CD4-positive, CD25-positive, alpha-beta regulatory T cell (primary cell): ENCODE measurements around the gene PPP1CA. TPM values are rescaled to one million over a fixed set of nuclear protein-coding genes. Genes with fewer than 3 reads are reported as not detected.

Experiments used
- ATAC-seq, 2 donors: fragments of 150-1000 bp; cut with Tn5 transposase; one replicate each; pipeline ENCODE4 v1.10.0; 2021; ENCODE audit warnings: low read depth in 2 of 2, moderate number of reproducible peaks in 2 of 2, moderate library complexity in 1 of 2
- DNase-seq, 3 donors: peaks; one replicate each; pipeline versions ENCODE4 v3.0.0 to v3.0.0-alpha.2; 2012 to 2022; ENCODE audit warnings: mixed read lengths in 1 of 3
- H3K27ac ChIP-seq: one replicate; pipeline ENCODE4 v1.7.0; 2013; ENCODE audit warnings: mild to moderate bottlenecking, low read length; ENCODE audit not compliant: insufficient read depth, poor library complexity, severe bottlenecking
- H3K27me3 ChIP-seq: one replicate; pipeline ENCODE4 v1.7.0; 2013; ENCODE audit warnings: low read length; ENCODE audit not compliant: control insufficient read depth, insufficient read depth
- H3K36me3 ChIP-seq: one replicate; pipeline ENCODE4 v1.7.0; 2013; ENCODE audit warnings: mild to moderate bottlenecking, low read length, moderate library complexity; ENCODE audit not compliant: control insufficient read depth, insufficient read depth
- H3K4me1 ChIP-seq: 2 replicates; pipeline ENCODE4 v1.7.0; 2013; ENCODE audit warnings: mild to moderate bottlenecking, low read length; ENCODE audit not compliant: insufficient read depth, control insufficient read depth, poor library complexity, severe bottlenecking
- H3K4me3 ChIP-seq: one replicate; pipeline ENCODE4 v1.7.0; 2013; ENCODE audit warnings: low read depth, mild to moderate bottlenecking, low read length, moderate library complexity
- H3K9me3 ChIP-seq, 2 experiments: 1 replicate in 1 of 2; 2 replicates in 1 of 2; pipeline ENCODE4 v1.7.0; 2013; ENCODE audit warnings: low read length in 2 of 2, mild to moderate bottlenecking in 1 of 2, moderate library complexity in 1 of 2; ENCODE audit not compliant: control insufficient read depth in 2 of 2
- H3K27ac Mint-ChIP-seq, 3 donors: one replicate each; pipeline ENCODE4 v1.8.0; 2020 to 2022; ENCODE audit warnings: mild to moderate bottlenecking in 3 of 3, mixed read lengths in 3 of 3, moderate library complexity in 2 of 3
- H3K27me3 Mint-ChIP-seq: one replicate; pipeline ENCODE4 v1.8.0; 2022; ENCODE audit warnings: mild to moderate bottlenecking, mixed read lengths
- H3K36me3 Mint-ChIP-seq: one replicate; pipeline ENCODE4 v1.8.0; 2020; ENCODE audit warnings: mixed read lengths
- H3K4me1 Mint-ChIP-seq, 4 donors: one replicate each; pipeline ENCODE4 v1.8.0; 2020 to 2022; ENCODE audit warnings: mixed read lengths in 4 of 4, mild to moderate bottlenecking in 1 of 4
- H3K4me3 Mint-ChIP-seq, 4 donors: one replicate each; pipeline ENCODE4 v1.8.0; 2020 to 2022; ENCODE audit warnings: mild to moderate bottlenecking in 4 of 4, mixed read lengths in 4 of 4, moderate library complexity in 3 of 4
- H3K9me3 Mint-ChIP-seq, 7 donors: one replicate each; pipeline ENCODE4 v1.8.0; 2020 to 2022; ENCODE audit warnings: mixed read lengths in 7 of 7, mild to moderate bottlenecking in 3 of 7, moderate library complexity in 2 of 7
- polyA plus RNA-seq, 4 donors: library from polyadenylated mRNA; unstranded; fragments of 300-500 nt; fragmentation: Illumina TruSeq; gene quantifications; one replicate each; pipeline ENCODE4 v1.2.3, GENCODE V29; 2021
- total RNA-seq: library from RNA; stranded (reverse); gene quantifications from one replicate; pipeline ENCODE4 v1.2.3, GENCODE V29; 2022

PPP1CA gene
- total and polyA plus RNA-seq, 5 donors from 2014 or later, result 160 to 762 (median 557) TPM

- Mint-ChIP-seq H3K27me3 (no peaks in the 10 kb centered on the region), H3K36me3 (peaks cover 15% of the 10 kb centered on the region), H3K4me3 (peak overlapping the region in 3 of 4 donors; percentile 36 to 97 (median 43)), H3K9me3 (no peaks in the 10 kb centered on the region), H3K4me1 (peaks cover 18 to 90% (median 48%) of the 10 kb centered on the region in 4 donors), H3K27ac (peak overlapping the region in 2 of 3 donors; percentile 92 to 95)
- Histone ChIP-seq H3K27ac (peak overlapping the region; percentile 57), H3K36me3 (peaks cover 12% of the 10 kb centered on the region), H3K27me3 (no peaks in the 10 kb centered on the region), H3K9me3 (no peaks in the 10 kb centered on the region), H3K4me3 (no peak overlapping the region), H3K4me1 (peaks cover 93% of the 10 kb centered on the region)
- no peak for DNase-seq
- no peak for ATAC-seq
These were observed 10.1 kb upstream of the PPP1CA start for GRCh38 chr11:67411785-67412152.

GRCh38 chr11:67410984-67411784 is 9.5 kb upstream of the PPP1CA start:
- no peaks in the 10 kb centered on the region for H3K9me3 Mint-ChIP-seq
- no peaks in the 10 kb centered on the region for H3K27me3 Mint-ChIP-seq
- peaks cover 15 to 88% (median 46%) of the 10 kb centered on the region in 4 donors for H3K4me1 Mint-ChIP-seq
- Histone ChIP-seq H3K4me3 (no peak overlapping the region), H3K27ac (peak overlapping the region; percentile 57), H3K4me1 (peaks cover 93% of the 10 kb centered on the region), H3K9me3 (no peaks in the 10 kb centered on the region), H3K36me3 (peaks cover 15% of the 10 kb centered on the region), H3K27me3 (no peaks in the 10 kb centered on the region)
- H3K4me3 Mint-ChIP-seq, result peak overlapping the region; percentile 55 to 99 (median 94)
- peak overlapping the region; percentile 25 to 95 (median 92) for H3K27ac Mint-ChIP-seq
- ATAC-seq (no peak), DNase-seq (no peak)
- peaks cover 15% of the 10 kb centered on the region for H3K36me3 Mint-ChIP-seq

DNA sequence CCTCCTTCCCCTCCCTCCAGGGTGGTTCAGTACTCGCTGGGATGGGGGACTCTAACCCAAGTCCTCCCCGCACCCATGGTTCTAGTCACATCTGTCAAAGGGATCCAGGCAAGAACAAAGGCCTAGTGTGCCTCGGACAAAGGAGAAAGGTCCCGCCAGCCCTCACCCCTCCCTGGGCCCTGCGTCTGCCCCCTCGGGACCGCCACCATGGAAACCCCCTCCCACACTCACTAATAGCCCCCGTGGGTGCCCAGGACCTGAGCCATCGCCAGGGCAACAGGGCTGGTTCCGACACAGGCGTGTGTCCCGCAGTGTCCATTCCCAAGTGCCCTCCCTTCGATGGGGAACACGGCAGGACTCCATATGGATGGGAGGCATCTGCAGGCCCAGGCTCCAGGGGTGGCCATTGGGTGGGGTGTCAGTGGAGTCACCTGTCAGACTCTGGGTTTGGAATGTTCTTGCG is 8.7 kb upstream of the PPP1CA start:
- Mint-ChIP-seq H3K27me3 (no peaks in the 10 kb centered on the region), H3K4me1 (peaks cover 15 to 93% (median 46%) of the 10 kb centered on the region in 4 donors), H3K27ac (peak overlapping the region; percentile 94 to 99 (median 95))

GRCh38 chr11:67409781-67410368 is 8.2 kb upstream of the PPP1CA start:
- Mint-ChIP-seq H3K36me3 (peaks cover 20% of the 10 kb centered on the region), H3K4me1 (peaks cover 15 to 93% (median 45%) of the 10 kb centered on the region in 4 donors), H3K4me3 (peak overlapping the region; percentile 89 to 99 (median 94)), H3K27me3 (no peaks in the 10 kb centered on the region), H3K9me3 (no peaks in the 10 kb centered on the region), H3K27ac (peak overlapping the region; percentile 94 to 99 (median 95))
- H3K4me1 ChIP-seq, result peaks cover 96% of the 10 kb centered on the region
- DNase-seq, result no peak
- no peaks in the 10 kb centered on the region for H3K27me3 ChIP-seq
- H3K36me3 ChIP-seq, result peaks cover 20% of the 10 kb centered on the region
- H3K9me3 ChIP-seq, result no peaks in the 10 kb centered on the region
- peak overlapping the region; percentile 57 for H3K4me3 ChIP-seq
- ATAC-seq, result no peak
- peak overlapping the region; percentile 87 for H3K27ac ChIP-seq

More for the DNA sequence above, 8.7 kb upstream of the PPP1CA start:
- no peak for ATAC-seq
- H3K4me3 ChIP-seq, result no peak overlapping the region
- Mint-ChIP-seq H3K9me3 (no peaks in the 10 kb centered on the region), H3K4me3 (peak overlapping the region; percentile 89 to 99 (median 94)), H3K36me3 (peaks cover 16% of the 10 kb centered on the region)
- DNase-seq, result no peak
- H3K4me1 ChIP-seq, result peaks cover 96% of the 10 kb centered on the region
- no peaks in the 10 kb centered on the region for H3K27me3 ChIP-seq
- no peaks in the 10 kb centered on the region for H3K9me3 ChIP-seq
- peak overlapping the region; percentile 87 for H3K27ac ChIP-seq
- H3K36me3 ChIP-seq, result peaks cover 20% of the 10 kb centered on the region

DNA sequence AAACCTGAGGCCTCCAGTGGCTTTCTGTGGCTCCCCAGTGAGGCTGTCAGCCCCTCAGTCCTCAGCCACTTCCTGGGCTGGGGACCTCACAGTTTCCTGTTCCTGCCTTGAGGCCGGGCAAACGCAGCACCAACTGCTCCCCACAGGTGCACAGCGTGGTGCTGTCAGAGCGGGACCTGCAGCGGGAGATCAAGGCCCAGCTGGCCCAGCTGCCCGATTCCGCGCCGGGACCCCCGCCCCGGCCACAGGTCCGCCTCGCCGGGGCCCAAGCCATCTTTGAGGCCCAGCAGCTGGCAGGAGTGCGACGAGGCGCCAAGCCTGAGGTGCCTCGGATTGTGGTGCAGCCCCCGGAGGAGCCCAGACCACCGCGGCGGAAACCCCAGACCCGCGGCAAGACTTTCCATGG is 7.6 kb upstream of the PPP1CA start:
- Mint-ChIP-seq H3K4me1 (peaks cover 15 to 92% (median 47%) of the 10 kb centered on the region in 4 donors), H3K27ac (peak overlapping the region; percentile 89 to 99 (median 95)), H3K27me3 (no peaks in the 10 kb centered on the region), H3K4me3 (peak overlapping the region; percentile 89 to 99 (median 96)), H3K36me3 (peaks cover 23% of the 10 kb centered on the region), H3K9me3 (no peaks in the 10 kb centered on the region)
- DNase-seq (peak; percentile 57 to 94 (median 84)), ATAC-seq (peak; percentile 84 to 86)
- Histone ChIP-seq H3K4me1 (peaks cover 93% of the 10 kb centered on the region), H3K4me3 (peak overlapping the region; percentile 57), H3K27me3 (no peaks in the 10 kb centered on the region), H3K36me3 (peaks cover 20% of the 10 kb centered on the region), H3K9me3 (no peaks in the 10 kb centered on the region), H3K27ac (peak overlapping the region; percentile 87)

- ATAC-seq (peak in 1 of 2 donors; percentile 2), DNase-seq (peak in 1 of 3 donors; percentile 50)
- Mint-ChIP-seq H3K27ac (peak overlapping the region; percentile 89 to 99 (median 95)), H3K36me3 (peaks cover 23% of the 10 kb centered on the region), H3K4me1 (peaks cover 15 to 89% (median 47%) of the 10 kb centered on the region in 4 donors), H3K27me3 (peaks cover 1% of the 10 kb centered on the region), H3K9me3 (no peaks in the 10 kb centered on the region), H3K4me3 (peak overlapping the region; percentile 88 to 99 (median 96))
- peak overlapping the region; percentile 87 for H3K27ac ChIP-seq
- peak overlapping the region; percentile 76 for H3K4me3 ChIP-seq
- peaks cover 93% of the 10 kb centered on the region for H3K4me1 ChIP-seq
- no peaks in the 10 kb centered on the region for H3K27me3 ChIP-seq
- H3K36me3 ChIP-seq, result peaks cover 20% of the 10 kb centered on the region
- H3K9me3 ChIP-seq, result no peaks in the 10 kb centered on the region
These were observed 7.0 kb upstream of the PPP1CA start for GRCh38 chr11:67408437-67409200.

GRCh38 chr11:67407688-67408163 is 6.1 kb upstream of the PPP1CA start:
- peak overlapping the region; percentile 87 for H3K27ac ChIP-seq
- peaks cover 20% of the 10 kb centered on the region for H3K36me3 ChIP-seq
- H3K9me3 ChIP-seq, result no peaks in the 10 kb centered on the region
- peak overlapping the region; percentile 89 to 99 (median 95) for H3K27ac Mint-ChIP-seq
- peaks cover 23% of the 10 kb centered on the region for H3K36me3 Mint-ChIP-seq
- ATAC-seq (no peak), DNase-seq (no peak)
- H3K9me3 Mint-ChIP-seq, result no peaks in the 10 kb centered on the region
- peaks cover 6% of the 10 kb centered on the region for H3K27me3 Mint-ChIP-seq
- H3K27me3 ChIP-seq, result no peaks in the 10 kb centered on the region
- peaks cover 15 to 89% (median 44%) of the 10 kb centered on the region in 4 donors for H3K4me1 Mint-ChIP-seq
- peak overlapping the region; percentile 76 for H3K4me3 ChIP-seq
- peaks cover 93% of the 10 kb centered on the region for H3K4me1 ChIP-seq
- peak overlapping the region; percentile 88 to 99 (median 96) for H3K4me3 Mint-ChIP-seq
